GM21515 (cell line): Measurements from ENCODE around the gene ERO1B.
"Not testable (repeated sequence)": the region's sequence is repeated elsewhere in the genome, so short reads cannot be mapped to it uniquely, and the experiment has no call there.

Experiments
- ATAC-seq: cut with Tn5 transposase; IDR thresholded peaks from one replicate; pipeline ENCODE4 v1.9.1; 2021; ENCODE audit not compliant: unreplicated experiment

Gene ERO1B

DNA sequence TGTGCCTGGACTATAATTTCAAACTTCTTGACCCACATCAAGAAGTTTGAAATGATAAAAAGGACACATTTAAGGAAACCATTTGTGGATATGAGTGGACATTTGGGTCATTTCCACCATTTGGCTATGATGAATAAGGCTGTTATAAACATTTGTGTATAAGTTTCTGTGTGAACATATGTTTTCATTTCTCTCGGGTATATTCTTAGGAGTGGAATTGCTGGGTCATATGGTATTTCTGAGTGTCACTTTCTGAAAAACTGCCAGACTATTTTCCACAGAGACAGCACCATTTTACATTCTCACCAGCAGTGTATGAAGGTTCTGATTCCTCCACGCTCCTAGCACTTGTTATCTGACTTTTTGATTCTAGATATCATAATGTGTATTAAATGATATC lies 88.6 kb downstream of the ERO1B start:
- no peak for ATAC-seq

- ATAC-seq = not testable (repeated sequence)
These were observed 93.7 kb downstream of the ERO1B start for GRCh38 chr1:236188084-236188483.

DNA sequence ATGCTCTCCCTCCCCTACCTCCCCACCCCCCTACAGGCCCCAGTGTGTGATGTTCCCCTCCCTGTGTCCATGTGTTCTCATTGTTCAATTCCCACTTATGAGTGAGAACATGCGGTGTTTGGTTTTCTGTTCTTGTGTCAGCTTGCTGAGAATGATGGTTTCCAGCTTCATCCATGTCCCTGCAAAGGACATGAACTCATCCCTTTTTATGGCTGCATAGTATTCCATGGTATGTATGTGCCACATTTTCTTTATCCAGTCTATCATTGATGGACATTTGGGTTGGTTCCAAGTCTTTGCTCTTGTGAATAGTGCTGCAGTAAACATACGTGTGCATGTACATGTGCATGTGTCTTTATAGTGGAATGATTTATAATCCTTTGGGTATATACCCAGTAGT lies 95.3 kb downstream of the ERO1B start:
- not testable (repeated sequence) for ATAC-seq

DNA sequence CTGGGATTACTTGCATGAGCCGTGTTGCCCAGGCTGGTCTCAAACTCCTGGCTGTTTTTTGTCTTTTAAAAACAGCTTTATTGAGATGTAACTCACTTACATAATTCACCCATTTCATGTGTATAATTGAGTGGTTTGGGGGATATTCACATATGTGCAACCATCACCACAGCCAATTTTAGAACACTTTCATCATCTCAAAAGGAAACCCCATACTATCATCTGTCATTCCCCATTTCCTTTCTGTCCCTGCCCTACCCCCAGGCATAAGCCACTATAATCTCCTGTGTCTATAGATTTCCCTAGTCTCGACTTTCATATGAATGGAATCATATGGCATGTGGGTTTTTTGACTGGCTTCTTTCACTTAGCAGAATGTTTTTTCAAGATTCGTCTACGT lies 96.1 kb downstream of the ERO1B start:
- ATAC-seq = no peak

DNA sequence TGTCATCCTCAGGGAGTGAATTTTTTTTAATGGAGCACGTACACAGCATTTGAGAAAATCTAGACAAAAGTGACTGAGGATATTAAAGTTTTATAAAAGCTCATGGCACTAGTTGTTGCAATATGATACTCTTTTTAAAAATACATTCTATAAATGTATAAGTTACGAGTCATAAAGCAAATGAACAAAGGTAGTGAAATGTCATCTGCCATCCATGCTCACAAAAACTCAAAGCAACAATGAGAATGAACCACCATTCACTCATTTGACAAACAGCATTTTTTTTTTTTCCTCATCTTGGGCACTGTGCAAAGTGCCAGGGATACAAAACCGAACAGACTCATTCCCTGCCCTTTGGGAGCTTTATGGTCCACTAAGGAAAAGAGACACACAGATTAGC lies 100.7 kb downstream of the ERO1B start:
- no peak for ATAC-seq

GRCh38 chr1:236179634-236180033 lies 102.1 kb downstream of the ERO1B start:
- no peak for ATAC-seq

GRCh38 chr1:236176337-236177336 lies 105.1 kb downstream of the ERO1B start:
- ATAC-seq = no peak

GRCh38 chr1:236175642-236176336 lies 106.0 kb downstream of the ERO1B start:
- ATAC-seq = peak; percentile 82

DNA sequence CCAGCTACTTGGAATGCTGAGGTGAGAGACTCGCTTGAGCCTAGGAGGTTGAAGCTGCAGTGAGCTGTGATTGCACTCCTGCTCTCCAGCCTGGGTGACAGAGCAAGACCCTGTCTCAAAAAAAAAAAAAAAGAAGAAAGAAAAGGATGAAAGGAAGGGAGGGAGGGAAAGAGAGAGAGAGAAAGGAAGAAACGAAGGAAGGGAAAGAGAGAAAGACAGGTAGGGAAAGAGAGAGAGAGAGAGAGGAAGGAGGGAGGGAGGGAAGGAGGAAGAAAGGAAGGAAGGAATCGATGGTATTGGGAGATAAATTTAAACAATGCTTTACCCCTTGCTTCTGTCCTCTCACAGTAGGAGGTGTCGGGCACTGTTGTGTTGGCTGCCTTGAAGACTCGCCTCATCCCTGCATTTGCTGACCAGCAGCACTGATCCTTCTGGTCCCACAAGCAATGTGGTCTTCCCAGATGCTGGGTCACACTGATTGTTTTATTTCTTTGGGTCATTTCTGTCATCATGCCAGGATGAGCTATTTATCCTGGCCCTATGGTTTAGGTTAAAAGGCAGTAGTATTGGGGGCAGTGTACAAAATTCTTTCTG lies 108.5 kb downstream of the ERO1B start:
- ATAC-seq = no peak

GRCh38 chr1:236172041-236172579 lies 109.6 kb downstream of the ERO1B start:
- no peak for ATAC-seq

GRCh38 chr1:236168716-236169429 lies 112.9 kb downstream of the ERO1B start:
- ATAC-seq = no peak

- no peak for ATAC-seq
These were observed 114.2 kb downstream of the ERO1B start for GRCh38 chr1:236167578-236167977.

DNA sequence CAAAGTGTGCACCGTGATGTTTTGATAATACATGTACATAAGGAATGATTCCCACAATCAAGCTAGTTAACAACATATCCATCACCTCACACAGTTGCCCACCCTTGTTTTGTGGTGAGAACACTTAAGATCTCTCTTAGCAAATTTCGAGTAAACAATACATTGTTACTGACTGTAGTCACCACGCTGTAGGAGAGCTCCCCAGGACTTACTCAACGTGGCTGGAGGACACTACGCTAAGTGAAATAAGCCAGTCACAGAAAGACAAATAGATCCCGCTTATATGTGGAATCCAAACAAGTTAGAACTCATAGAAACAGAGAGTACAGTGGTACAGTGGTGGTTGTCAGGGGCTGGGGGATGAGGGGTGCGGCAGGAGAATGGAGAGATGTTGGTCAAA lies 114.6 kb downstream of the ERO1B start:
- ATAC-seq = no peak

GRCh38 chr1:236166041-236166440 lies 115.7 kb downstream of the ERO1B start:
- no peak for ATAC-seq
